Fibroblast of lung (primary cell): ENCODE data around the gene NCR1. TPM values are rescaled to one million over a fixed set of nuclear protein-coding genes. Genes with fewer than 3 reads are reported as not detected.
"Not testable (repeated sequence)": the region's sequence is repeated elsewhere in the genome, so short reads cannot be mapped to it uniquely, and the experiment has no call there.

Experiments used
- DNase-seq, 2 donors: peaks; one replicate each; pipeline versions ENCODE4 v3.0.0 to v3.0.0-alpha.2; 2010; ENCODE audit warnings: low read depth in 2 of 2
- H2AFZ ChIP-seq: 2 replicates; pipeline ENCODE4 v1.5.1; 2012; ENCODE audit warnings: low read length, control low read depth, inconsistent platforms
- H3K27ac ChIP-seq: 2 replicates; pipeline ENCODE4 v1.5.1; 2011; ENCODE audit warnings: low read length, control low read depth; ENCODE audit not compliant: insufficient read depth
- H3K27me3 ChIP-seq: 2 replicates; pipeline ENCODE4 v1.5.1; 2011; ENCODE audit warnings: mild to moderate bottlenecking, low read length; ENCODE audit not compliant: control insufficient read depth, insufficient read depth
- H3K36me3 ChIP-seq: 2 replicates; pipeline ENCODE4 v1.5.1; 2011; ENCODE audit warnings: low read length; ENCODE audit not compliant: control insufficient read depth, insufficient read depth
- H3K4me1 ChIP-seq: 2 replicates; pipeline ENCODE4 v1.5.1; 2011; ENCODE audit warnings: low read length; ENCODE audit not compliant: control insufficient read depth, insufficient read depth; ENCODE audit errors: extremely low read depth
- H3K4me2 ChIP-seq: 2 replicates; pipeline ENCODE4 v1.5.1; 2011; ENCODE audit warnings: low read length, control low read depth; ENCODE audit not compliant: insufficient read depth; ENCODE audit errors: extremely low read depth
- H3K4me3 ChIP-seq, 4 experiments: fragments of 200-600 bp in 1 of 4; sonication (generic) in 1 of 4; replicated peaks in 1 of 4; 2 replicates each; pipeline ENCODE4 v1.5.1; 2011 to 2016; ENCODE audit warnings: low read length in 4 of 4, low read depth in 3 of 4, mild to moderate bottlenecking in 3 of 4, control low read depth in 2 of 4, inconsistent platforms in 1 of 4, mixed read lengths in 1 of 4; ENCODE audit not compliant: insufficient read depth in 1 of 4; ENCODE audit errors: control extremely low read depth in 1 of 4
- H3K79me2 ChIP-seq: 2 replicates; pipeline ENCODE4 v1.5.1; 2012; ENCODE audit warnings: mild to moderate bottlenecking, low read length, inconsistent platforms; ENCODE audit not compliant: control insufficient read depth, insufficient read depth
- H3K9ac ChIP-seq: 2 replicates; pipeline ENCODE4 v1.5.1; 2011; ENCODE audit warnings: mild to moderate bottlenecking, low read length, control low read depth; ENCODE audit not compliant: insufficient read depth
- H3K9me3 ChIP-seq: 2 replicates; pipeline ENCODE4 v1.5.1; 2012; ENCODE audit warnings: low read depth, low read length; ENCODE audit not compliant: control insufficient read depth, insufficient read depth
- H4K20me1 ChIP-seq: 2 replicates; pipeline ENCODE4 v1.5.1; 2011; ENCODE audit warnings: low read length; ENCODE audit not compliant: control insufficient read depth, insufficient read depth; ENCODE audit errors: extremely low read depth
- CTCF ChIP-seq, 2 donors: IDR thresholded peaks in 1 of 2; conservative IDR thresholded peaks in 1 of 2; 1 replicate in 1 of 2; 2 replicates in 1 of 2; pipeline ENCODE4 v1.5.1; 2011 to 2012; ENCODE audit warnings: low read length in 2 of 2, control low read depth in 1 of 2, inconsistent platforms in 1 of 2, low read depth in 1 of 2, mild to moderate bottlenecking in 1 of 2
- EZH2 ChIP-seq: IDR thresholded peaks from 2 replicates; pipeline ENCODE4 v1.5.1; 2012; ENCODE audit warnings: low read length, control low read depth, mild to moderate bottlenecking; ENCODE audit errors: missing control alignments
- polyA plus RNA-seq, 2 donors: library from polyadenylated mRNA; depleted of rRNA in 1 of 2; stranded (reverse) in 1 of 2; unstranded in 1 of 2; fragments of >200 nt; gene quantifications; 2 replicates each; pipeline ENCODE4 v1.2.1, GENCODE V29; 2011 to 2012; ENCODE audit warnings: missing spikeins in 1 of 2
- total RNA-seq: library from RNA; depleted of rRNA; stranded (reverse); fragments of >200 nt; gene quantifications from 2 replicates; pipeline ENCODE4 v1.2.1, GENCODE V29; 2014

Gene NCR1
- total and polyA plus RNA-seq, 2 donors (not counting 1 experiment from before 2014, with no cell fraction given) = not detected

DNA sequence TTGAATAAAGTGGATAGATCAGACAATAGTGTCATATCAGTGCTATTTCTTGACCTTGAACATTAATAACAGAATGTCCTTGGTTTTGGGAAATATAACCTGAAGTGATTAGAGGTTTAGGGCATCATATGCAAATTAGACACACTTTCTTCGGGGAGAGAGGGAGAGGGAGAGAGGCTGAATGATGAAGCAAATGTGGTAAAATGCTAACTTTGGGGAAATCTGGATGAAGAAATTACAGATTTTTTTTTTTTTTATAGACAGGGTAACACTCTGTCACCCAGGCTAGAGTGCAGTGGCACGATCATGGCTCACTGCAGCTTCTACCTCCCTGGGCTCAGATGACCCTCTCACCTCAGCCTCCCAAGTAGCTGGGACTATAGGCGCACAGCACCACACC is 3.9 kb upstream of the NCR1 start:
- Histone ChIP-seq H3K9me3 (no peaks in the 10 kb centered on the region), H3K9ac (no peak overlapping the region), H3K4me1 (no peaks in the 10 kb centered on the region), H3K27ac (no peak overlapping the region), H3K4me3 (no peak overlapping the region), H2AFZ (no peak overlapping the region), H3K27me3 (no peaks in the 10 kb centered on the region), H4K20me1 (no peaks in the 10 kb centered on the region), H3K4me2 (no peak overlapping the region), H3K79me2 (no peaks in the 10 kb centered on the region), H3K36me3 (no peaks in the 10 kb centered on the region)
- no peak for DNase-seq
- TF ChIP-seq EZH2 (no peak), CTCF (conservative IDR thresholded peaks at IDR 0.05 in 1 of 2, IDR thresholded peaks at IDR 0.05 in 1 of 2; ENCODE audit: low read depth in 1 of 2, low read length in 2 of 2) (no peak)

DNA sequence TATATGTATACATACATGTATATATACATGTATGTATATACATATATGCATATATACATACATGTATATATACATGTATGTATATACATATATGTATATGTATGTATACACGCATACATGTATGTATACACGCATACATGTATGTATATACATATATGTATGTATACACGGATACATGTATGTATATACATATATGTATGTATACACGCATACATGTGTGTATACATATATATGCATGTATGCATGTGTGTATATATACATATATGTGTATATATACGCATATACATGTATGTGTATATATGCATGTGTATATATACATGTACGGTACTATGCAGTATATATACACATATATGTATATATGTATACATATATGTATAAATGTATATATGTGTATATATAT is 2.6 kb upstream of the NCR1 start:
- H3K9ac ChIP-seq = no peak overlapping the region
- H2AFZ ChIP-seq = no peak overlapping the region
- no peaks in the 10 kb centered on the region for H3K27me3 ChIP-seq
- no peaks in the 10 kb centered on the region for H3K9me3 ChIP-seq
- H3K4me2 ChIP-seq = no peak overlapping the region
- no peaks in the 10 kb centered on the region for H3K36me3 ChIP-seq
- no peak for TF ChIP-seq EZH2
- no peak for TF ChIP-seq CTCF (conservative IDR thresholded peaks at IDR 0.05 in 1 of 2, IDR thresholded peaks at IDR 0.05 in 1 of 2; ENCODE audit: low read depth in 1 of 2, low read length in 2 of 2)
- no peaks in the 10 kb centered on the region for H3K4me1 ChIP-seq
- H3K27ac ChIP-seq = no peak overlapping the region
- no peaks in the 10 kb centered on the region for H4K20me1 ChIP-seq
- H3K79me2 ChIP-seq = no peaks in the 10 kb centered on the region
- H3K4me3 ChIP-seq = no peak overlapping the region
- no peak for DNase-seq

DNA sequence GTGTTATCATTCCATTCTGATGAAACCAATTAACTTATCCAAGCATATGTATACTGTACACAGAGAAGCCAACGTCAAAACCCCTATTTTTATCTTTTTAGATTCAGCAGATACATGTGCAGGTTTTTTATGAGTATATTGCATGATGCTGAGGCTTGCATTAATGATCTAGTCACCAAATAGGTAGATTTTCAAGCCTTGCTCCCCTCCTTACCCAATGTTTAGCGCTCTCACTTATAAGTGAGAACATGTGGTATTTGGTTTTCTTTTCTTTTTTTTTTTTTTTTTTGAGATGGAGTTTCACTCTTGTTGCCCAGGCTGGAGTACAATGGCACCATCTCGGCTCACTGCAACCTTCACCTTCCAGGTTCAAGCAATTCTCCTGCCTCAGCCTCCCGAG is 1.7 kb upstream of the NCR1 start:
- not testable (repeated sequence) for H3K27me3 ChIP-seq, H3K4me3 ChIP-seq, H3K79me2 ChIP-seq, DNase-seq, H3K9me3 ChIP-seq, H3K9ac ChIP-seq, H4K20me1 ChIP-seq, H2AFZ ChIP-seq, H3K27ac ChIP-seq, H3K36me3 ChIP-seq, H3K4me1 ChIP-seq, H3K4me2 ChIP-seq
